Muscle of arm (tissue), 12 donors: ENCODE data around the gene ICAM3. TPM values are rescaled to one million over a fixed set of nuclear protein-coding genes. Genes with fewer than 3 reads are reported as not detected.

Source experiments
- DNase-seq: peaks from one replicate; pipeline ENCODE4 v3.0.0-alpha.2; 2013
- polyA plus RNA-seq, 12 donors: library from polyadenylated mRNA; unstranded; fragments of 120-200 nt; gene quantifications; one replicate each; pipeline ENCODE4 v1.2.1, GENCODE V29; 2013; ENCODE audit not compliant: insufficient read length in 12 of 12

The ICAM3 gene
- polyA plus RNA-seq, 12 donors, result 4.6 to 10.4 (median 5.3) TPM; not detected in 2

DNA sequence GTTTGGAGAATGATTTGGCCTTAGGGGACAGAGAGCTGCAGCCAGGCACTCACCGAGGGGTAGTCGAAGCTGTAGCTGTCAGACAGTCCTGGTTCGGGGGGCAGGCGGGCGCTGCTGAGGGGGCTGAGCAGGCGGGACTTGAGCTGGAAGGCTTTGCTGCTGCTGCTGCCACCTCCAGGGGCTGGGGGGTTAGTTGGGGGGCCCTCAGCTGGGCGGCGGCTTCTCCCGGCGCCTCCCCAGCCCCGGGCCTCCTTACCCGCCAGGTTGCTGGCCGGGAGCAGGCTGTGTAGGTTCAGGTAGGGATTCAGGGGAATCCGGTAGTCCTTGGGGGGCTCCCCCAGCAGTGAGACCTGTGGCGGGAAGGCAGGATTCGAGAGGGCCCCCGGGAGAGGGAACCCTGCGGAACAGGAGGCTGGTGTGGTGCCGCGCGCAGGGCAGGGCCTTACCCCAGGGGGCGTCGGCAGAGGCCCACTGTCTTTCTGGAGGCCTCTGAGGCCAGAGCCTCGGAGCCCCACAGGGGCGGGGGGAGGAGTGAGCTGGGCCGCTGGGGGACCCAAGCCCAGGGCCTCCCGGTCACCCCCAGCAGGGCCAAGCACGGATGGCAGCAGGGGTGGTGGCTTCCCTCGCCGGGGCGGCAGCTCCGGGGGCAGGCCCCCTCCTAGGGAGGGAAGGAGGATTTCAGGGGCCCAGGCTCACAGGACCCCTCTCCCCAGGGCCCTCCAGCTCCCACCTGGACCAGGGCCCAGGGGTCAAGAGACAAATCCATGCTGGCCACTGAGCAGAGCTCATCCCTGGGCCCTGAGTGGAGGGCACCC, 18.6 kb downstream of the ICAM3 start:
- no peak for DNase-seq

DNA sequence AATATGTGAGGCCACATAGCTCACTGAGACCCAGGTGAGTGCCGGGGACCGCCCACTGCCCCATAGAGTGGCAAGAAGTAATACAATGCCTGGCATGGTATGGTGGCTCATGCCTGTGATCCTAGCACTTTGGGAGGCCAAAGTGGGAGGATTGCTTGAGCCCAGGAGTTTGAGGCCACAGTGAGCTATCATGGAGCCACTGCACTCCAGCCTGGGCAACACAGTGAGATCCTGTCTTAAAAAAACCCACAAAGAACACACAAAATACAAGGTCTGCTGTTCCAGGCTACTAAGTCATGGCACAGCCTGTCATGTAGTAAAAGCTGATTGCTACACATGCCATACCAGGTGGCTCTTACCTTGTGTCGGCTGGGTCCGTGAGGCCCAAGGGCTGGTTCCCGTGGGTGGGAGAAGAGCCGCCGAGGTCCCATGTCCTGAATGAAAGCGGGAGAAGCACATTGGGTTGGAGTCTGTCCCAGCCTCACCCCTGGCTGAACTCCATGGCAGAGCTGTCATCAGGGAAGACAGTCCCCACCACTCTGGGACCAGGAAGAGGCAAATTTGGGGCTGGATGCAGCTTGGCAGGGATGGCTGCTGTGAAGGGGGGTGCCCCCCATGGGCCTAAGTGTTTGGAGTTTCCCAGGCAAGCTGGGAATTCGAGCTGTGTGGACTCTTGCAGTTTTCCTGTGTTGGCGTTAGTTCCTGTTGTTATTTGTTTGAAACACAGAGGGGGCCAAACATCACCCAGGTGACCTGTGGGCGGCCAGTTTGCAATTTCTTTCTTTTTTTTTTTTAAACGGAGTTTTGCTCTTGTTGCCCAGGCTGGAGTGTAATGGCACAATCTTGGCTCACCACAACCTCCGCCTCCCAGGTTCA, 20.4 kb downstream of the ICAM3 start:
- DNase-seq, result no peak

GRCh38 chr19:10317857-10318462, 21.5 kb downstream of the ICAM3 start:
- DNase-seq, result no peak

DNA sequence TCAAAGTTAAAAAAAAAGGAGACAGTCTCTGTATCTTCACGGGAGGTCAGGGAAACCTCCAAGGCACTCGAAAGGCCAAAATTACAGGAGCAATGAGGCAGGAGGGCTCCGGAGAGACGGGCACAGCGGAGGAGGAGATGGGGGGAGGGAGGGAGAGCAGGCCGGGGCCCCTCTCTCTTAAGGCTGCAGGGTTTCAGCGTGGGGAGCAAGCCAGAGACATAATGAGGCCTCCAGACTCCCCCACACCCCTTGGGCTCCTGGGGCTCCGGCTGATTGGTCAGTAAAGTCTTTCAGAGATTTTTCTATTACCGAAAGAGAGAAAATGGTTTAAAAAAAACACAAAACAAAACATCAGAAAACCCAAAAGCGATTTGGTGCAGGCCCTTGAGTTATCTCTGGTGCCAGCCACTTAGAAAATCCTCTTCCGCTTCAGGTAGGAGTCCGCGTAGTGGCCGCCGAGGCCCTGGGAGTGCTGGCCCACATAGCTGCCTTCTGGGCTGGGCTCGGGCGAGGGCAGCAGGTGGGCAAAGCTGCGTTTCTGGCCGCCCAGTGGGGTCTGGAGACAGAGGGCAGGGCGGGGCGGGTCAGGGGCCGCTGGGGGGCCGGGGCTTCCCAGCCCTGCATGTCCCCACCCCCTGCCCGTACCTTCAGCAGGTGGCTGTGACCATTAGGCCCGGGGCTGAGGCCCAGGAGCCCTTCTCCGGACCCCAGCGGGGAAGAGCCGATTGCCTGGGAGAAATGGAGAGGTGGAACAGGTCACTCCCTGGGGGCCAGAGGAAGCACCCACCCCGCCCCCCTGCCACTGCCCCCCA, 22.2 kb downstream of the ICAM3 start:
- DNase-seq, result no peak

- DNase-seq, result no peak
Measured at GRCh38 chr19:10316229-10317044, 23.0 kb downstream of the ICAM3 start.

GRCh38 chr19:10315335-10316214, 23.8 kb downstream of the ICAM3 start, which contains the start of gene FDX2:
TSS of gene FDX2 (minus strand) at chr19:10316015. CDS start at chr19:10315996, 19 bp downstream.
- DNase-seq, result peak; percentile 88

DNA sequence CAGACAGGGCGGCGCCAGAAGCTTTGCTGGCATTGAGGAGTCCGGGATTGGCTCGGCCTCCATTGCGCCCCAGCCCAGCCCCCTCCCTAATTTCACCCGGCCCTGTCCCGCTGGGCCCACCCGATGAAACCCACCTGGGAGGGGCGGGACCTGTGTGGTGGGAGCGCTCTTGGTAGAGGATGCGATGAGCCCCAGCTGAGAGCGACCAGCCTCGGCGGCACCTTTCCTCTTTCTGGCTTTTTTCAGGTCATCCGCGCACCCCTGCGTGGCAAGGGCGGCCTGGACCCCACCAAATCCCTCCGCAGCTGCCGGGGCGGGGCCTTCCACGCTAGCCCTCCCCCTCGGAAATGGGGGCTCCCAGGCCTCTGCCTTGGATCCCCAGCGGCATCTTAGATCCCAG, 30.0 kb downstream of the ICAM3 start, which contains the start of gene ZGLP1:
Gene ZGLP1, minus strand, starts transcription at position 393 of the 400 bp plus-strand sequence.
- no peak for DNase-seq

DNA sequence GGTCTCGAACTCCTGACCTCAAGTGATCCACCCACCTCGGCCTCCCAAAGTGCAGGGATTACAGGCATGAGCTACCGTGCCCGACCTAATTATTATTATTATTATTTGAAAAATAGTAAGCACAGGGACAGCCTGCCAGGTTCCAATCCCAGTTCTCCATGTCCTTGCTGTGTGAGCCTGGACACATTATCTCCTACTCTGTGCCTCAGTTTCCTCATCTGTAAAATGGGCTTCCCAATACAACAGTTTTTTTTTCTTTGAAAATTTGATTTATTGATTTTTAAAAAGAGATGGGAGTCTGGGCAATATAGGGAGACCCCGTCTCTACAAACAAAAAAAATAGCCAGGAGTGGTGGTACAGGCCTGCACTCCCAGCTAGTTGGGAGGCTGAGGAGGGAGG, 33.1 kb downstream of the ICAM3 start:
- DNase-seq, result no peak

GRCh38 chr19:10305139-10305806, 34.2 kb downstream of the ICAM3 start:
- no peak for DNase-seq

DNA sequence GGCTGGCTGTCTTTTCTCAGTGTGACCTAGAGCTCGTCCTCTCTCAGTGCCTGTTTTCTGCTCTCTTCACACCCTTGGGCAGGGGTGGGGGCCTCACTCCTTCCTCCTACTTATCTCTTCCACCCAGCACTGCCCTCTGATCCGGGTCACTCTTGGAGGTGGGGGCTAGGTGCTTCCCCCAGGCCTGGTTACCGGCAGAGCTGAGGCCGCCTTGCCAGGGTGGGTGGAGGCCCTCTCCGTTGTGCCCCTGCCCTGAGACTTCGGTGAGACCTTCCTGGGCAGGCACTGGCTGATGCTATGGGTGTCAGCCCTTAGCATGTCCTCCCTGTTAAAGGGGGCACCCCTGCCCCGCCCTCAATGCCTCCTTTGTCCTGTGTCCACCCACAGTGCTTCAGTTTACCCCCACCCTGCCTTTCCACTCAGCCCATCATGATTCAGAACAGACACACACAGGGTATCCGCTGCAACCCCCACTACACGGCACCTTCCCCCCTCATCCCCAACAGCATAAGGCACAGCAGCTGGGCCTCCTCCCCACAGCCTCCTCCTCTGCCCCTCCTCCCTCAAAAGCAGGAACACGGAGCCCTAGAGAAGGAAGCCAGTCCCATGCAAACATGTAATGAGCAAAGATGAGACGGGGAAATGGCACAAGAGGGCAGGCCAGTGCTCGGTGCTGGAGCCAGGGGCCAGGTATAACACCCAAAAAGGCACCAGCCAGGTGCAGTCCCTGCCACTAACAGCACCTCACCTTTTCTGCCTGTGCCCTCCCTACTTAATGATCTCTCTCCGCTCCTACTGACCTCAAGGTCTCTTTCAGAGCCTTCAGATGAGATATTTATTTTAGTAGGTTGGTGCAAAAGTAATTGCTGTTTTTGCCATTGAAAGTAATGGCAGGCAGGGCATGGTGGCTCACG, 39.6 kb downstream of the ICAM3 start:
- no peak for DNase-seq

DNA sequence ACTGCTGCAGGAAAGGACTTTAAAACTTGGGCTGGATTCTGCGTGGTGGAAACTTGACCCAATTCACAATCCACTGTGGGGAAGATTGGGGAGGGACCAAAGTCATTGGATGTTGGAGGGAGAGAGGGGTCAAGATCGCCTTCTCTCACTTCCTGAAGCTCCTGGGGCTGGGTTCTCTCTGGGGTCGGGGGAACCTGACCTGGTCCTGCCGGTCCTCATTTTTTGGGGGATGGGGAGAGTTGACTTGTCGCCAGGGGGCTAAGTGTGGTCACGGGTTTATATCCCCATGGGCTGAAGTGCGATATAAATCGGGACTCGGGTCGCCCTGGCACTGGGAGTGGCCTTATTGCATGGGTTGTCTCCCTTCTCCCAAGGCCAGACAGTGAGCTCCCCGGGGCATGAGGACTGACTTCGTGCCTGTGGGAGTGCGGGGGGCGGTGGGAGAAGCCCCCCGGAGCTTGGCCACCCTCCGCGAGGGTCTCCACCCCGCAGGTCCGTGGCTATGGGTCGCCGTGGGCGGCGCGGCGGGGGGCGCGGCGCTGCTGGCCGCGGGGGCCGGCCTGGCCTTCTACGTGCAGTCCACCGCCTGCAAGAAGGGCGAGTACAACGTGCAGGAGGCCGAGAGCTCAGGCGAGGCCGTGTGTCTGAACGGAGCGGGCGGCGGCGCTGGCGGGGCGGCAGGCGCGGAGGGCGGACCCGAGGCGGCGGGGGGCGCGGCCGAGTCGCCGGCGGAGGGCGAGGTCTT, 43.4 kb downstream of the ICAM3 start:
- no peak for DNase-seq

DNA sequence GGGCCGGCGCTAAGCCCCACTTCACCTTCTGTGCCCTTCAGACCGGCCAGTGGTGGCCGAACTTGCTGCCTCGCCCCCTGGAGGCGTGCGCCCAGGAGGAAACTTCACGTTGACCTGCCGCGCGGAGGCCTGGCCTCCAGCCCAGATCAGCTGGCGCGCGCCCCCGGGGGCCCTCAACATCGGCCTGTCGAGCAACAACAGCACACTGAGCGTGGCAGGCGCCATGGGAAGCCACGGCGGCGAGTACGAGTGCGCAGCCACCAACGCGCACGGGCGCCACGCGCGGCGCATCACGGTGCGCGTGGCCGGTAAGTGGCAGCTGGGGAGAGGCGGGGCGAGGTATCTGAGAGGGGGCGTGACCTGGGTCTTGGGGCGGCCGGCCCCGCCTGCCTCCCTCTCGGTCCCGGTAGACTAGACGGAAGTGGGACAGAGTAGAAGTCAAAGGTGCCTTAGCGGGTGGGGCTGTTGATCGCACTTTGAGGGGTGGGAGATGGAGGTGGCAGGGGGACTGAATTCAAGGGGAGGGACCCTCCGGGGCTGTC, 44.0 kb downstream of the ICAM3 start:
- DNase-seq, result no peak

- DNase-seq, result no peak
Measured at GRCh38 chr19:10294368-10294697, 45.1 kb downstream of the ICAM3 start.

- no peak for DNase-seq
Measured at GRCh38 chr19:10293637-10294367, 45.6 kb downstream of the ICAM3 start.

DNA sequence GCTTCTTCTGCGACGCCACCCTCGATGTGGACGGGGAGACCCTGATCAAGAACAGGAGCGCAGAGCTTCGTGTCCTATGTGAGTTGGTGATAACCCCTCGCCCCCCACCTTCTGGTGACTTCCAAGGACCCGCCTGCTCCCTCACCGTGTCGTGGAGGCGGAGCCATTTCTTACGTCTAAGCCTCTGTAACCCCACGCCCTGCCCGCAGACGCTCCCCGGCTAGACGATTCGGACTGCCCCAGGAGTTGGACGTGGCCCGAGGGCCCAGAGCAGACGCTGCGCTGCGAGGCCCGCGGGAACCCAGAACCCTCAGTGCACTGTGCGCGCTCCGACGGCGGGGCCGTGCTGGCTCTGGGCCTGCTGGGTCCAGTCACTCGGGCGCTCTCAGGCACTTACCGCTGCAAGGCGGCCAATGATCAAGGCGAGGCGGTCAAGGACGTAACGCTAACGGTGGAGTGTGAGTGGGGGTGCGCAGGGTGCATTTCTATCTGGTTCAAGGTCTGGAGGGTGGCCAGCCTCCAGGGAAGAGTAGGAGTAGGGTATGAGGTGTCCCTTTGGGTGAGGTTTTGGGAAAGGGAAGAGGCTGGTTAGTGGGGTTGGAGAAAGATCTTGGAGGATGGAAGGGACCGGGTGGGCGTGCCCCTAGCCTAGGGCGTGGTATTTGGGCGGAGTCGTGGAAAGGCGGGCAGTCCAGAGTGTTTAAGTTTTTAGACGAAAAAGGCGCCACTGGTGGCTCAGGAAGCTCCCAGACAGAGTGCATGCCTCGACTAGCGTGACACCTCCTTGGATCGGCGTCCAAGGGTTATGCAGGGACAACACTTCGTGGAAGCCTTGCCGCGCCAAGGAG, 46.4 kb downstream of the ICAM3 start:
- no peak for DNase-seq
